Activated CD4-positive, alpha-beta T cell treated with anti-CD3 and anti-CD28 coated beads, Interleukin-2, amount 10 ng/mL, durations not matched to agents 7 days and 5 days (primary cell): ENCODE measurements around the gene C4orf50. TPM values are rescaled to one million over a fixed set of nuclear protein-coding genes. Genes with fewer than 3 reads are reported as not detected.
A peak's percentile ranks its signal among the peaks of the same experiment; 100 is the strongest.
"Not testable (repeated sequence)": the region's sequence is repeated elsewhere in the genome, so short reads cannot be mapped to it uniquely, and the experiment has no call there.

Experiments
- CTCF ChIA-PET: fragments of 350-600 bp; sonication (Branson Sonifier 250); formaldehyde crosslinking; loops from one replicate; lab custom pipeline; 2021; ENCODE audit warnings: antibody characterized with exemption; lab: Charles Lee
- POLR2A ChIA-PET: fragments of 350-600 bp; sonication (Branson Sonifier 250); formaldehyde crosslinking; loops from one replicate; lab custom pipeline; 2021; ENCODE audit warnings: antibody characterized with exemption; lab: Charles Lee
- DNase-seq: peaks from one replicate; pipeline ENCODE4 v3.0.0-alpha.2; 2020
- H3K27ac Mint-ChIP-seq: one replicate; pipeline ENCODE4 v1.8.0; 2021; ENCODE audit warnings: mild to moderate bottlenecking, moderate library complexity, mixed read lengths
- H3K27me3 Mint-ChIP-seq: one replicate; pipeline ENCODE4 v1.8.0; 2021; ENCODE audit warnings: mixed read lengths
- H3K36me3 Mint-ChIP-seq: one replicate; pipeline ENCODE4 v1.8.0; 2021; ENCODE audit warnings: low read depth, mixed read lengths
- H3K4me1 Mint-ChIP-seq: one replicate; pipeline ENCODE4 v1.8.0; 2021; ENCODE audit warnings: mixed read lengths
- H3K4me3 Mint-ChIP-seq: one replicate; pipeline ENCODE4 v1.8.0; 2021; ENCODE audit warnings: mild to moderate bottlenecking, moderate library complexity, mixed read lengths
- H3K9me3 Mint-ChIP-seq: one replicate; pipeline ENCODE4 v1.8.0; 2021; ENCODE audit warnings: mixed read lengths
- total RNA-seq, 2 experiments: library from RNA; stranded (reverse); gene quantifications; one replicate each; pipeline ENCODE4 v1.2.3, GENCODE V29; 2021

Gene C4orf50
- total RNA-seq, 2 experiments from 2014 or later = 0.21 to 0.27 TPM

- POLR2A ChIA-PET = no interaction called here
Observed at GRCh38 chr4:6008092-6008551, 10.1 kb downstream of the C4orf50 start.

GRCh38 chr4:6005175-6005574 is 13.1 kb downstream of the C4orf50 start:
- Mint-ChIP-seq H3K4me3 (no peak overlapping the region), H3K9me3 (no peaks in the 10 kb centered on the region), H3K36me3 (no peaks in the 10 kb centered on the region), H3K4me1 (no peaks in the 10 kb centered on the region), H3K27me3 (peaks cover 9% of the 10 kb centered on the region), H3K27ac (no peak overlapping the region)
- ChIA-PET CTCF (no interaction called here), POLR2A (no interaction called here)
- no peak for DNase-seq

More at GRCh38 chr4:6008092-6008551, 10.1 kb downstream of the C4orf50 start:
- H3K4me1 Mint-ChIP-seq = no peaks in the 10 kb centered on the region
- H3K4me3 Mint-ChIP-seq = no peak overlapping the region
- DNase-seq = no peak
- H3K36me3 Mint-ChIP-seq = no peaks in the 10 kb centered on the region
- H3K9me3 Mint-ChIP-seq = no peaks in the 10 kb centered on the region
- peaks cover 9% of the 10 kb centered on the region for H3K27me3 Mint-ChIP-seq
- H3K27ac Mint-ChIP-seq = no peak overlapping the region
- CTCF ChIA-PET = no interaction called here

- DNase-seq, H3K4me3 Mint-ChIP-seq, POLR2A ChIA-PET, H3K4me1 Mint-ChIP-seq, H3K27me3 Mint-ChIP-seq, H3K27ac Mint-ChIP-seq, H3K9me3 Mint-ChIP-seq, CTCF ChIA-PET, H3K36me3 Mint-ChIP-seq: not testable (repeated sequence)
Observed at GRCh38 chr4:6003485-6003884, 14.7 kb downstream of the C4orf50 start.

GRCh38 chr4:6002926-6003325 is 15.3 kb downstream of the C4orf50 start:
- no peak overlapping the region for H3K27ac Mint-ChIP-seq
- ChIA-PET CTCF (no interaction called here), POLR2A (no interaction called here)
- no peaks in the 10 kb centered on the region for H3K36me3 Mint-ChIP-seq
- H3K4me3 Mint-ChIP-seq = no peak overlapping the region
- no peak for DNase-seq
- peaks cover 5% of the 10 kb centered on the region for H3K27me3 Mint-ChIP-seq
- no peaks in the 10 kb centered on the region for H3K4me1 Mint-ChIP-seq
- H3K9me3 Mint-ChIP-seq = no peaks in the 10 kb centered on the region

GRCh38 chr4:6002492-6002833 is 15.8 kb downstream of the C4orf50 start:
- POLR2A ChIA-PET = no interaction called here

GRCh38 chr4:6001680-6002491 is 16.3 kb downstream of the C4orf50 start:
- POLR2A ChIA-PET = no interaction called here
- Mint-ChIP-seq H3K4me1 (no peaks in the 10 kb centered on the region), H3K4me3 (no peak overlapping the region), H3K27ac (no peak overlapping the region), H3K27me3 (peaks cover 3% of the 10 kb centered on the region), H3K9me3 (no peaks in the 10 kb centered on the region), H3K36me3 (no peaks in the 10 kb centered on the region)
- no peak for DNase-seq
- CTCF ChIA-PET = no interaction called here

More at GRCh38 chr4:6002492-6002833, 15.8 kb downstream of the C4orf50 start:
- no peak overlapping the region for H3K4me3 Mint-ChIP-seq
- H3K4me1 Mint-ChIP-seq = no peaks in the 10 kb centered on the region
- peaks cover 5% of the 10 kb centered on the region for H3K27me3 Mint-ChIP-seq
- CTCF ChIA-PET = no interaction called here
- H3K9me3 Mint-ChIP-seq = no peaks in the 10 kb centered on the region
- DNase-seq = no peak
- no peaks in the 10 kb centered on the region for H3K36me3 Mint-ChIP-seq
- no peak overlapping the region for H3K27ac Mint-ChIP-seq

- Mint-ChIP-seq H3K36me3 (no peaks in the 10 kb centered on the region), H3K4me3 (no peak overlapping the region), H3K9me3 (no peaks in the 10 kb centered on the region), H3K27me3 (no peaks in the 10 kb centered on the region), H3K27ac (no peak overlapping the region), H3K4me1 (peaks cover 9% of the 10 kb centered on the region)
- CTCF ChIA-PET = interaction anchor here (1.2 kb wide), 1 partner anchor 9 kb away, joined by 3 read pairs; no protein-coding TSS in a partner anchor
- POLR2A ChIA-PET = no interaction called here
- DNase-seq = no peak
Observed at GRCh38 chr4:5999830-6000365, 18.3 kb downstream of the C4orf50 start.

GRCh38 chr4:5999356-5999755 is 18.9 kb downstream of the C4orf50 start:
- CTCF ChIA-PET = interaction anchor here (1.2 to 1.7 kb wide), 2 partner anchors 10 to 328 kb away, joined by 3 to 5 read pairs; no protein-coding TSS in a partner anchor
- no peak overlapping the region for H3K4me3 Mint-ChIP-seq
- H3K4me1 Mint-ChIP-seq = peaks cover 9% of the 10 kb centered on the region
- no peak overlapping the region for H3K27ac Mint-ChIP-seq
- POLR2A ChIA-PET = no interaction called here
- H3K36me3 Mint-ChIP-seq = no peaks in the 10 kb centered on the region
- H3K27me3 Mint-ChIP-seq = no peaks in the 10 kb centered on the region
- DNase-seq = no peak
- no peaks in the 10 kb centered on the region for H3K9me3 Mint-ChIP-seq

GRCh38 chr4:5998333-5998936 is 19.8 kb downstream of the C4orf50 start:
- DNase-seq = peak; percentile 50
- peaks cover 9% of the 10 kb centered on the region for H3K4me1 Mint-ChIP-seq
- no peak overlapping the region for H3K27ac Mint-ChIP-seq
- H3K4me3 Mint-ChIP-seq = no peak overlapping the region
- ChIA-PET POLR2A (no interaction called here), CTCF (interaction anchor here (0.6 to 1.8 kb wide), 13 partner anchors 8 to 960 kb away, joined by 3 to 6 read pairs (median 4); no protein-coding TSS in a partner anchor)
- H3K36me3 Mint-ChIP-seq = no peaks in the 10 kb centered on the region
- H3K27me3 Mint-ChIP-seq = no peaks in the 10 kb centered on the region
- H3K9me3 Mint-ChIP-seq = no peaks in the 10 kb centered on the region

- Mint-ChIP-seq H3K9me3 (no peaks in the 10 kb centered on the region), H3K4me3 (no peak overlapping the region), H3K36me3 (no peaks in the 10 kb centered on the region), H3K27ac (no peak overlapping the region), H3K27me3 (no peaks in the 10 kb centered on the region), H3K4me1 (peaks cover 9% of the 10 kb centered on the region)
- ChIA-PET CTCF (interaction anchor here (0.9 to 1.8 kb wide), 2 partner anchors 34 to 331 kb away, joined by 3 to 5 read pairs; no protein-coding TSS in a partner anchor), POLR2A (no interaction called here)
- no peak for DNase-seq
Observed at GRCh38 chr4:5996641-5997040, 21.6 kb downstream of the C4orf50 start.

GRCh38 chr4:5995901-5996623 is 22.2 kb downstream of the C4orf50 start:
- ChIA-PET POLR2A (no interaction called here), CTCF (no interaction called here)
- Mint-ChIP-seq H3K36me3 (no peaks in the 10 kb centered on the region), H3K4me3 (no peak overlapping the region), H3K9me3 (no peaks in the 10 kb centered on the region), H3K27me3 (no peaks in the 10 kb centered on the region), H3K27ac (no peak overlapping the region), H3K4me1 (peaks cover 9% of the 10 kb centered on the region)
- DNase-seq = no peak

GRCh38 chr4:5993876-5994811 is 24.1 kb downstream of the C4orf50 start:
- H3K27ac Mint-ChIP-seq = no peak overlapping the region
- H3K4me3 Mint-ChIP-seq = no peak overlapping the region
- CTCF ChIA-PET = interaction anchor here (1.3 kb wide), 1 partner anchor 17 kb away, joined by 3 read pairs; no protein-coding TSS in a partner anchor
- POLR2A ChIA-PET = no interaction called here
- no peaks in the 10 kb centered on the region for H3K36me3 Mint-ChIP-seq
- DNase-seq = no peak
- H3K27me3 Mint-ChIP-seq = no peaks in the 10 kb centered on the region
- H3K4me1 Mint-ChIP-seq = peaks cover 9% of the 10 kb centered on the region
- no peaks in the 10 kb centered on the region for H3K9me3 Mint-ChIP-seq
